Central memory CD4-positive, alpha-beta T cell (primary cell): ENCODE results near the gene NFATC1.

Source experiments
- DNase-seq: peaks from one replicate; pipeline ENCODE4 v3.0.0; 2022

Gene NFATC1

GRCh38 chr18:79459946-79460480 lies 64.3 kb downstream of the NFATC1 start:
- no peak for DNase-seq

GRCh38 chr18:79460481-79461300 lies 65.0 kb downstream of the NFATC1 start:
- DNase-seq, result no peak

DNA sequence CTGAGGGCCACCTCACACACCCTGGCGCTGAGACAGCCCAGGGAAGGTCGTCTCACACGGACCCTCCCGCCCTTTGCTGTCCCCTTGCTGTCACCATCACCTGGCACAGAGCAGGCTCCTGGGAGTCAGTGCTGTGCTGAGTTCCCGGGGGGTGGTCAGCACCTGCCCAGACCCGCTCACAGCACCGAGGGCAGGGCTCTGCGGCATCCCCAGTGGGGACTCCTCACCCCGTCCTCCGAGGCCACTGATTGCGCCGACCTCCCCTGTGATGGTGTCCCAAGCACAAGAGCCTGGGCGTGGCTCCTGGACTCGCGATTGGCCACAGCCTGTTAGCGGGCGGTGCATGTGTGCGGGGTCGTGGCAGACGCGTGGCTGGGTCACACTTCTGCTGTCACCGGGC lies 65.9 kb downstream of the NFATC1 start:
- no peak for DNase-seq

- no peak for DNase-seq
These were observed 67.8 kb downstream of the NFATC1 start for GRCh38 chr18:79463424-79463960.

- no peak for DNase-seq
These were observed 69.8 kb downstream of the NFATC1 start for GRCh38 chr18:79465392-79465991.

DNA sequence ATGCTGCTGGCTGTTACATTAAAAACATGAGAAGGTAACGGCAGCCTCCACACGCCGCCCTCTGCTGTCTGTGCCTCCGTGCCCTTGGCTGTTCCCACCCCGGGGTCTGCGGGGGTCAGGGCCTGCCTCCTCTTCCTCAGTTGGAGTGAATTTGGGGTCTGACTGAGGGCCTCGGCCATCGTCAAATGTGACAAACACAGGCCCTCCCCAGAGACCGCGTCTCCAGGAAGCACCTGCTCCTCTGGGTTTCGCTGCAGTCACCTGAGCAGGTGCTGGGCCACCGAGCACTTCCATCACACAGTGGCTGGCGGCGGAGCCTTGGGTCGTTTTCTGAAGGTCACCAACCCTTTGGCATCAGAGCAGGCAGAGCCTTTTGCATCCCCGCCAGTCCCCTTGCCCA lies 70.9 kb downstream of the NFATC1 start:
- DNase-seq, result no peak

GRCh38 chr18:79467126-79467525 lies 71.4 kb downstream of the NFATC1 start:
- no peak for DNase-seq

- no peak for DNase-seq
These were observed 72.5 kb downstream of the NFATC1 start for GRCh38 chr18:79468119-79468789.

DNA sequence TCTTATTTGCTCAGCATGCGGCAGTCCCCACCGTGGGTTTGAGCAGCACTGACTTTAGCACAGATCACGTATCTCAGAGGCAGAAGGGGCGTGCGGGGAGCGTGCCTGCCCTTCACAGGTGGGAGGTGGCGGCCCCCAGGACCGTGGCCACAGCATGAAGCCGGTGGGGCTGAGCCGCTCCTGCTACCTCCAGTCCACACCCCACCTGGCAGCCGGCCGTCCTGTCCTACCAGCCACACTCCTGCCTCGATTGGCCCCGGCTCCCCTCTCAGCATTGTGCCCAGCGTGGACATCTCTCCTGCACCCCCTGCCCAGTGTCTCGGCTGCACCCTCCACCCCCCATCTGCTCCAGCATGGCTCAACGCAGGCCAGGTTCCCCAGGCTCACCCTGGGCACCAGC lies 73.6 kb downstream of the NFATC1 start:
- DNase-seq, result no peak

DNA sequence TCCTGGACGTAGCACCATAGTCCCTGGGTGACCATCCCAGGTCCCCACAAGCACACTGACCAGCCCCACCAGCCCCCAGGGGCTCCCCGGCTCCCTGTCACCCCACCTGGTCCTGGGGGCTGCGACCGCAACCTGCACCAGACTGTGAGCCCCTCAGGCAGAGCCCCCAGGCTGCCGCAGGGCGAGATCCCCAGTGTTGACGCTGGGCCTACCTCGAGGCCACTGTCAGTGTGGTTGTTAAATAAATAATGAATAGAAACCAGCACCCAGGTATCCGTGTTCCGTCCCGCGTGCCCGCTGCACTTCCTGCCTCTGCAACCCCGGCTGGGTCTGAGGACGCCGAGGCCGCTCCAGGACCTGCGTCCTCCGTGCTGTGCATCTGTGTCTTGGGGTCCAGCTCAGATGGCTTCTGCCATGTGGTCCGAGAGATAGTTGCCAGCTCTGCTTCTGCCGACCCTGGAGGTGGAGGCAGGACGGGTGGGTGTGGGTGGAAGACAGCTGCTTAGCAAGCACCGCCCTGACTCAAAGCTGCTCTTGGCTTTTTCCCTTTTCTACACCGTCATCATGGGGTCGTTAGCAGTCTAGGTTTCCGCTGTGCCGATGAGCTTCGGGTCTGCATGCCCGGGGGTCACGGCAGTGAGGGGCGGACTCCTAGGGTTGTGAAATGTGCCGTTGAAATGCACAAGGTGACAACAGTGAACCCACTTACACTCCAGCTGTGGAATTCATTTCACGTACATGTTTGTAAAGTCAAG lies 74.2 kb downstream of the NFATC1 start:
- no peak for DNase-seq

- DNase-seq, result no peak
These were observed 74.8 kb downstream of the NFATC1 start for GRCh38 chr18:79470547-79470946.

- no peak for DNase-seq
These were observed 75.3 kb downstream of the NFATC1 start for GRCh38 chr18:79471046-79471445.

DNA sequence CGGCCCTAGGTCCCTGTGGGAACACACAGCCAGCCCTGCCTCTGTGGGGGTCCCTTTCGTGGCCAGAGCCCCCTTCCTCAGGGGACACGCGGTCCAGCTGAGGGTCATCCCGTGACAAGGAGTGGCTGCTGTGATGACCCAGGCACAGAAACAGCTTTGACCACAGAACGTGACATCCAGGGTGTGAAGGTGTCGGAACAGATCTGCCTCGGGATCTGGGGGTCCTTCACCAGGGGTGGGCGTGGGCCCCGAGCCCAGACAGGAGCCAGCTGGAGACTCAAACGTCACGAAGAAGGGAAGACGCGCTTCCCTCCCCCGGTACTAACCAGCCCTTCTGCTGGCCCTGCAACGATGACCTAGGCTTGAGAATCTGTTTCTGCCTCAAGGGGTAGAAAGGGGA lies 75.9 kb downstream of the NFATC1 start:
- DNase-seq, result no peak

GRCh38 chr18:79472176-79472575 lies 76.4 kb downstream of the NFATC1 start:
- no peak for DNase-seq

- DNase-seq, result no peak
These were observed 77.2 kb downstream of the NFATC1 start for GRCh38 chr18:79472946-79473345.

- no peak for DNase-seq
These were observed 80.5 kb downstream of the NFATC1 start for GRCh38 chr18:79476031-79476917.

DNA sequence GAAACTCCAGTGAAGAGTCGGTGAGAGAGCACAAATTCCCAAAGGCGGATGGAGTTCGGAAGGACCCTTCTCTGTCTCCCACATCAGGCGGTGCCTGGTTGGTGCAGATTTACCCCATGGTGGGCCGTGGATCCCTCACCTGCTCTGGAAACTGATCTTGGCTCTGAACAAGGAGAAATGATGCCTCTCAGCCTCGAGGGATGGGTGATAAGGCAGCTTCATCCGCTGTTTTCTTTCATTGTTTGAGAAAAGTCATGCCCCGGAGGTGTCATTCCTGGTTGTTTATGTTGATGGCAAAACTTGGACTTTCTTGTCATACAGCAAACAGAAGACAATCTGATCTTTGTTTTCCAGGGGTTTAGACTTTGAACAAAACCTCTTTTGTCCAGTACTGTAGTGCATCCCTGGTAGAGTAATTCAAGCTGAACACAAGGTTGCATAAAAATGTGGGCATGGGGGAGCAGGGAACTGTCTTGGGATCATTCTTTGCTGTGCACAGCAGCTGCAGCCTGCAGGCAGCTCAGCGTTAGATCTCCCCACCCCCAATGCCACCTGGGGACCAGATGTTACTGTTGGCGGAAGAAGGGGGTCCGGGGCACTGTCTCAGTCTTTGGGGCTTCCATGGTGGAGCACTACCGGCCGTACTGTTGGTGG lies 81.3 kb downstream of the NFATC1 start:
- no peak for DNase-seq

GRCh38 chr18:79477711-79478483 lies 82.2 kb downstream of the NFATC1 start:
- no peak for DNase-seq

DNA sequence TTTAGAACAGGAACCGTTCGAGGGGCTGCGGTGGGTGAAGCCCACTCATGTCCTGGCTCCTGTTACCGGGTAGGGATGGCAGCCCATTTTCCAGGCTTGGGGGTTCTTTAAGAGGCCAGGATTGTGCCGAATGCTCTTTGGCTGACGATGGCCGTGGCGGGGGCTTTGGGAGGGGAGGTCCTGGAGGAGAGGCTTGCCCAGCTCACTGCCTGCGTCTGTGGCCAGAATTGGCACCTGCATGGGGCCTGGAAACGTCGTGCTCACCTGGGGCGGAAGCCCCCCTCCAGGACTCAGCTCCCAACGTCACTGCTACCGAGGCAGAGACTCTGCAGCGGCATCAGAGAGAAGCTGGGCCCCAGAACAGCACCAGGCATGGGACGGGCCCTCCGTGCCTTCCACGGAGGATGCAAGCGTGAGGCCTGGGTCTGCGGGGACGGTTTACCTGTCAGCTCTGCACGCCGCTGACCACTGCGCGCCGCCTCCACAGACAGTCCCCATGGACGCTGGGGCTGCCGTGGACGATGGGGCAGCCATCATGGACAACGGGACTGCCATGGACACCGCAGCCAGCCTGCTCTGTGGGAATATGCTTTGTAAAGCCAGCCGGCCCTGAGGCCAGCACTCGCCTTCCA lies 82.9 kb downstream of the NFATC1 start:
- DNase-seq, result no peak
